Keratinocyte (primary cell): Measurements from ENCODE around the gene GPATCH1. TPM values are rescaled to one million over a fixed set of nuclear protein-coding genes. Genes with fewer than 3 reads are reported as not detected.
A peak's percentile ranks its signal among the peaks of the same experiment; 100 is the strongest.

Experiments
- DNase-seq: peaks from one replicate; pipeline ENCODE4 v3.0.0-alpha.2; 2011; ENCODE audit warnings: low read depth, missing footprints, low spot score
- FAIRE-seq: peaks from 2 replicates; lab custom pipeline; 2011; peaks lifted over from hg19 to GRCh38; lab: Jason Lieb, UNC
- H2AFZ ChIP-seq: 2 replicates; pipeline ENCODE4 v1.6.0; 2012; ENCODE audit warnings: low read length, control low read depth, inconsistent platforms; ENCODE audit not compliant: control insufficient read depth
- H3K27ac ChIP-seq: 2 replicates; pipeline ENCODE4 v1.5.1; 2011; ENCODE audit warnings: low read length; ENCODE audit not compliant: control insufficient read depth, insufficient read depth
- H3K27me3 ChIP-seq: 3 replicates; pipeline ENCODE4 v1.6.0; 2011; ENCODE audit warnings: low read length; ENCODE audit not compliant: control insufficient read depth, insufficient read depth; ENCODE audit errors: extremely low read depth
- H3K36me3 ChIP-seq, 2 experiments: 2 replicates in 1 of 2; 3 replicates in 1 of 2; pipeline ENCODE4 v1.5.1; 2011; ENCODE audit warnings: low read length in 2 of 2, mild to moderate bottlenecking in 1 of 2; ENCODE audit not compliant: control insufficient read depth in 2 of 2, insufficient read depth in 2 of 2; ENCODE audit errors: extremely low read depth in 1 of 2
- H3K4me1 ChIP-seq: 3 replicates; pipeline ENCODE4 v1.5.1; 2011; ENCODE audit warnings: low read length; ENCODE audit not compliant: control insufficient read depth, insufficient read depth; ENCODE audit errors: extremely low read depth
- H3K4me2 ChIP-seq: 3 replicates; pipeline ENCODE4 v1.6.0; 2011; ENCODE audit warnings: low read depth, low read length; ENCODE audit not compliant: control insufficient read depth, insufficient read depth; ENCODE audit errors: extremely low read depth
- H3K4me3 ChIP-seq, 3 experiments: fragments of 200-600 bp in 1 of 3; sonication (generic) in 1 of 3; 2 replicates in 2 of 3; 3 replicates in 1 of 3; pipeline ENCODE4 v1.5.1; 2011 to 2016; ENCODE audit warnings: low read length in 3 of 3, mild to moderate bottlenecking in 3 of 3, control low read depth in 2 of 3, inconsistent platforms in 1 of 3, low read depth in 1 of 3, mixed read lengths in 1 of 3, mixed run types in 1 of 3, moderate library complexity in 1 of 3; ENCODE audit not compliant: control insufficient read depth in 2 of 3, insufficient read depth in 2 of 3; ENCODE audit errors: extremely low read depth in 1 of 3
- H3K79me2 ChIP-seq: 2 replicates; pipeline ENCODE4 v1.6.0; 2012; ENCODE audit warnings: low read length; ENCODE audit not compliant: control insufficient read depth, insufficient read depth
- H3K9ac ChIP-seq: 3 replicates; pipeline ENCODE4 v1.6.0; 2011; ENCODE audit warnings: low read length; ENCODE audit not compliant: control insufficient read depth, insufficient read depth; ENCODE audit errors: extremely low read depth
- H3K9me1 ChIP-seq: 3 replicates; pipeline ENCODE4 v1.6.0; 2011; ENCODE audit warnings: low read length; ENCODE audit not compliant: control insufficient read depth, insufficient read depth; ENCODE audit errors: extremely low read depth
- H3K9me3 ChIP-seq: 2 replicates; pipeline ENCODE4 v1.5.1; 2012; ENCODE audit warnings: low read depth, low read length; ENCODE audit not compliant: control insufficient read depth
- H4K20me1 ChIP-seq: 3 replicates; pipeline ENCODE4 v1.6.0; 2011; ENCODE audit warnings: low read length; ENCODE audit not compliant: control insufficient read depth, insufficient read depth; ENCODE audit errors: extremely low read depth
- CTCF ChIP-seq, 3 experiments: IDR thresholded peaks in 1 of 3; conservative IDR thresholded peaks in 1 of 3; optimal IDR thresholded peaks in 1 of 3; 2 replicates in 2 of 3; 3 replicates in 1 of 3; pipeline versions ENCODE3 to v1.5.1; 2011; ENCODE audit warnings: low read length in 3 of 3, mild to moderate bottlenecking in 3 of 3, moderate library complexity in 2 of 3, control low read depth in 1 of 3, inconsistent platforms in 1 of 3; ENCODE audit not compliant: insufficient read depth in 2 of 3; ENCODE audit errors: extremely low read depth in 1 of 3
- EZH2 ChIP-seq: IDR thresholded peaks from one replicate; pipeline ENCODE4 v1.6.1; 2012; ENCODE audit warnings: inconsistent platforms, mild to moderate bottlenecking, low read length, moderate library complexity
- dilution Hi-C: fragments of 300-500 bp; cut with MboI; formaldehyde crosslinking; loops from one replicate; pipeline ENCODE4 v1.7.0; 2020; ENCODE audit warnings: low sequenced_read_pairs; ENCODE audit not compliant: extremely low pct_ligation_motif_present
- polyA plus RNA-seq, 5 experiments: library from polyadenylated mRNA; depleted of rRNA in 3 of 5; stranded (reverse) in 3 of 5; stranded (forward) in 1 of 5; unstranded in 1 of 5; fragments of >200 nt; gene quantifications; 1 replicate in 1 of 5; 2 replicates in 3 of 5; 3 replicates in 1 of 5; pipeline versions ENCODE4 v1.2.1 to v1.2.3, GENCODE V29; 2011 to 2012; ENCODE audit warnings: missing spikeins in 2 of 5, low read depth in 1 of 5, low replicate concordance in 1 of 5

Gene GPATCH1
- polyA plus RNA-seq, 1 donor (not counting 4 experiments of a cell fraction or from before 2014, with no cell fraction given) = 5.8 TPM

GRCh38 chr19:33096005-33096404 lies 15.0 kb downstream of the GPATCH1 start:
- no peak overlapping the region for H3K27ac ChIP-seq
- no peaks in the 10 kb centered on the region for H3K9me3 ChIP-seq
- H3K9ac ChIP-seq = no peak overlapping the region
- no peak overlapping the region for H2AFZ ChIP-seq
- H3K79me2 ChIP-seq = no peaks in the 10 kb centered on the region
- H4K20me1 ChIP-seq = no peaks in the 10 kb centered on the region
- FAIRE-seq (no peak), DNase-seq (no peak)
- dilution Hi-C loops = no loop called here
- H3K27me3 ChIP-seq = no peaks in the 10 kb centered on the region
- H3K36me3 ChIP-seq = peaks cover 12 to 46% of the 10 kb centered on the region in 2 experiments
- TF ChIP-seq CTCF (optimal IDR thresholded peaks at IDR 0.05 in 1 of 3, IDR thresholded peaks at IDR 0.05 in 1 of 3, conservative IDR thresholded peaks at IDR 0.05 in 1 of 3; ENCODE audit: extremely low read depth in 1 of 3, insufficient read depth in 2 of 3, low read length in 3 of 3) (no peak), EZH2 (no peak)
- H3K4me1 ChIP-seq = peaks cover 14% of the 10 kb centered on the region
- peak overlapping the region; percentile 2 for H3K4me2 ChIP-seq
- no peaks in the 10 kb centered on the region for H3K9me1 ChIP-seq
- no peak overlapping the region for H3K4me3 ChIP-seq

DNA sequence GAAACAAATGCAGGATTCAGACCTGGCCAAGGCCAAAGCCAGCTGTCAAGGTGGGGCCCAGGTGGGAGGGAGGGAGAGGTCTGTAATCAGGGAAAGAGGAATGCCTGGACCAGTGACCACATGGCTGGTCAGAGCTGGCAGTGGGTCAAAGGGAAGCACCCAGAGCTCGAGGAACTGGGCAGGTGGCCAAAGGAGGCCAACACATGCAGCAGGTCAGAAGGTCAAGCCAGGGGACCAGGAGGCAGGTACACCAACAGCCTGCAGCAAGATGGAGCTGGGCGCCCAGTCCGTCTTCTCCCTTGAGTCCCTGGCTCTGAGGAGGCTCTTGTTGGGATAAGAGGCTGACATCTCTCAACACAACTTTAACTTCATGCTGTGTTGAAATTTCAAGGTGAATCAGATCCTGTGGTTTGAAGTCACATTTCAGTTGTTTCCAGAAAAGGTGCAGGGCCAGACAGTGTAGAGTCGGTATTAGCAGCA lies 17.1 kb downstream of the GPATCH1 start:
- no peak for TF ChIP-seq EZH2
- no peak for TF ChIP-seq CTCF (optimal IDR thresholded peaks at IDR 0.05 in 1 of 3, IDR thresholded peaks at IDR 0.05 in 1 of 3, conservative IDR thresholded peaks at IDR 0.05 in 1 of 3; ENCODE audit: extremely low read depth in 1 of 3, insufficient read depth in 2 of 3, low read length in 3 of 3)
- dilution Hi-C loops = no loop called here
- H3K27me3 ChIP-seq = no peaks in the 10 kb centered on the region

More for the DNA sequence above, 17.1 kb downstream of the GPATCH1 start:
- Histone ChIP-seq H3K4me1 (peaks cover 14% of the 10 kb centered on the region), H3K36me3 (peaks cover 13 to 48% of the 10 kb centered on the region in 2 experiments), H3K27ac (no peak overlapping the region), H3K4me3 (no peak overlapping the region), H3K79me2 (no peaks in the 10 kb centered on the region), H2AFZ (no peak overlapping the region), H3K9me3 (no peaks in the 10 kb centered on the region), H3K9ac (no peak overlapping the region), H4K20me1 (no peaks in the 10 kb centered on the region), H3K4me2 (no peak overlapping the region), H3K9me1 (no peaks in the 10 kb centered on the region)
- DNase-seq (no peak), FAIRE-seq (no peak)
